Skeletal muscle tissue (tissue), 4 donors: ENCODE measurements around the gene DPF3. TPM values are rescaled to one million over a fixed set of nuclear protein-coding genes. Genes with fewer than 3 reads are reported as not detected.

Experiments
- H3K27ac ChIP-seq: one replicate; pipeline ENCODE4 v1.7.0; 2013; ENCODE audit warnings: mild to moderate bottlenecking, low read depth, low read length, inconsistent platforms
- H3K27me3 ChIP-seq, 3 donors: one replicate each; pipeline ENCODE4 v1.7.0; 2013; ENCODE audit warnings: low read length in 3 of 3; ENCODE audit not compliant: control insufficient read depth in 3 of 3, insufficient read depth in 3 of 3
- H3K36me3 ChIP-seq, 3 donors: one replicate each; pipeline ENCODE4 v1.7.0; 2013; ENCODE audit warnings: low read length in 3 of 3; ENCODE audit not compliant: control insufficient read depth in 3 of 3, insufficient read depth in 3 of 3
- H3K4me1 ChIP-seq, 3 donors: one replicate each; pipeline ENCODE4 v1.7.0; 2013; ENCODE audit warnings: low read length in 3 of 3, mild to moderate bottlenecking in 3 of 3; ENCODE audit not compliant: control insufficient read depth in 3 of 3, insufficient read depth in 3 of 3
- H3K4me3 ChIP-seq, 3 donors: one replicate each; pipeline ENCODE4 v1.7.0; 2013; ENCODE audit warnings: low read length in 3 of 3
- H3K9ac ChIP-seq, 3 donors: one replicate each; pipeline ENCODE4 v1.7.0; 2013; ENCODE audit warnings: low read length in 3 of 3, mild to moderate bottlenecking in 3 of 3, moderate library complexity in 2 of 3, low read depth in 1 of 3
- H3K9me3 ChIP-seq, 3 donors: one replicate each; pipeline ENCODE4 v1.7.0; 2013; ENCODE audit warnings: low read length in 3 of 3; ENCODE audit not compliant: control insufficient read depth in 3 of 3
- total RNA-seq: library from RNA; depleted of rRNA; stranded (reverse); fragments of >200 nt; gene quantifications from one replicate; pipeline ENCODE4 v1.2.3, GENCODE V29; 2014
- donor health status: Osteomylitis.

Gene DPF3
- total RNA-seq, 1 donor from 2014 or later = 1.6 TPM

DNA sequence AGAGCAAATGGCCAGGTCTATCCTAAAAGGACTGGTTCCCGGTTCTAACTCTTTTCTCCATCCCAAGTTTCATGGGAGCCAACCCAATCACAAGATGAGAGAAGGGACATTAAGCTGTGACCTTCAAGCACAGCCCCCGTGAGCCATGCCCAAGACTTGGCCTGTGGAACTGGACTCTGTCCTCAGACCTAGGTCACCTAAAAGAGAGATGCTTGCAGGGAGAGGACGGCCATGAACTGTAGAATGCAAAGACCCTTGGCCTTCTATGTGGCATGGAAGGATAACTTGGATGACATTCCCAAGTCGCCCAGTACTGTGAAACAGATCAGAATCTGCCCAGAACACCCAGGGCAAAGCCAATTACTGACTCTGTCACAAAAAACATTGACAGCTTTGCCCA, 263.5 kb downstream of the DPF3 start:
- Histone ChIP-seq H3K4me1 (peaks cover 13 to 24% (median 23%) of the 10 kb centered on the region in 3 donors), H3K4me3 (no peak overlapping the region), H3K9me3 (peaks cover 0 to 1% (median 0%) of the 10 kb centered on the region in 3 donors), H3K36me3 (peaks cover 0 to 5% (median 0%) of the 10 kb centered on the region in 3 donors), H3K9ac (no peak overlapping the region), H3K27me3 (no peaks in the 10 kb centered on the region), H3K27ac (no peak overlapping the region)

GRCh38 chr14:72629534-72629933, 264.4 kb downstream of the DPF3 start:
- H3K9ac ChIP-seq = no peak overlapping the region
- H3K36me3 ChIP-seq = peaks cover 0 to 5% (median 0%) of the 10 kb centered on the region in 3 donors
- no peak overlapping the region for H3K4me3 ChIP-seq
- H3K9me3 ChIP-seq = peaks cover 0 to 1% (median 0%) of the 10 kb centered on the region in 3 donors
- H3K27me3 ChIP-seq = no peaks in the 10 kb centered on the region
- H3K27ac ChIP-seq = no peak overlapping the region
- peaks cover 9 to 16% (median 14%) of the 10 kb centered on the region in 3 donors for H3K4me1 ChIP-seq

DNA sequence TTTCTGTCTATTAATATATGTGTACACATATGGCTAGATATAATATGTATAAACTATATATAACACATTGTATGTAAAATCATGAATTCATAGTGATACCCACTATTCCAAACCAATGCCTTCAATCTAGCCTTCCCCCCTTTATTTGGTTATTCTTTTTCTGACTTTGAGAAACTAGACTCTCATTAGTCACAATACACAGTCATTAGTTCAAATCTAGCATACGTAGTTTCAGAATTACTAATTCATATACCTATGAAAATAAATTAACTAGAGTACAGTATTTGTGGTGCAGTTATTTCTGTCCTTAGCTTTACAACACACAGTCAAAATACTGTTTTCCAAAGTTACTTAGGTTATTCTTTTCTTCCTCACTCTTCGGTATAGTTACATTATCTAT, 268.2 kb downstream of the DPF3 start:
- no peaks in the 10 kb centered on the region for H3K4me1 ChIP-seq
- peaks cover 0 to 5% (median 0%) of the 10 kb centered on the region in 3 donors for H3K36me3 ChIP-seq
- H3K27me3 ChIP-seq = no peaks in the 10 kb centered on the region
- no peak overlapping the region for H3K4me3 ChIP-seq
- no peak overlapping the region for H3K27ac ChIP-seq
- H3K9me3 ChIP-seq = peaks cover 0 to 1% (median 0%) of the 10 kb centered on the region in 3 donors
- H3K9ac ChIP-seq = no peak overlapping the region

DNA sequence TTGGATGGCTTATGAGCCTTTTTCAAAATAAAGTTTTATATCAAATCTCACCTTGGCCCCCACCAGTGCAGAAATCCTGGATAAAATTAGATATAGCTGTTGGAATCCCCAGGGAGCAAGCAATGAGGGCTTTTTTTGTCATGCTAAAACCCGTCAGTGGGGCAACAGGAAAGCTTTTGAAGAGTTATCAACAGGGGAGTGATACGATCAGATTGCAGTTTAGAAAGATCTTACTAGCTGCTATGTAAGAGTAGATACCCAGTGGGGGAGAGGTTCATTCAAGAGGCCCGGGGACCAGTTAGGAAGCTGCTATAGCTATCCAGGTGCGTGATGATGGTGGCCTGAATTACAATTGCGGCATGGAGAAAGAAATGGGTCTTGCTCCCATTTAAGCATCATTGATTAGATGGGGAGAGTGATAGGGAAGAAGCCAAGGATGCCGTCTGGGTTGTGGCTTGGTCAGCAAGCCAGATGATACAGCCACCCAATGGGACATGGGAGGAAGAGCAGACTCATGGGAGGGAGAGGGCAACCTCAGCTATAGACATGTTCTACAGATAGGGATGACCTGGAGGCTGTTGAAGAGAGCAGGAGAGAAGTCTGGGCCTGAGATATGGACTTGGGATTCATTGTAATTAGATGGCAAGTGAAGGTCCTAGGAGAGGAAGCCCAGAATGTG, 272.4 kb downstream of the DPF3 start:
- Histone ChIP-seq H3K27me3 (no peaks in the 10 kb centered on the region), H3K9me3 (peaks cover 0 to 1% (median 0%) of the 10 kb centered on the region in 3 donors), H3K4me3 (no peak overlapping the region), H3K4me1 (peaks cover 20 to 30% (median 29%) of the 10 kb centered on the region in 3 donors), H3K27ac (no peak overlapping the region), H3K36me3 (peaks cover 0 to 4% (median 0%) of the 10 kb centered on the region in 3 donors), H3K9ac (no peak overlapping the region)

DNA sequence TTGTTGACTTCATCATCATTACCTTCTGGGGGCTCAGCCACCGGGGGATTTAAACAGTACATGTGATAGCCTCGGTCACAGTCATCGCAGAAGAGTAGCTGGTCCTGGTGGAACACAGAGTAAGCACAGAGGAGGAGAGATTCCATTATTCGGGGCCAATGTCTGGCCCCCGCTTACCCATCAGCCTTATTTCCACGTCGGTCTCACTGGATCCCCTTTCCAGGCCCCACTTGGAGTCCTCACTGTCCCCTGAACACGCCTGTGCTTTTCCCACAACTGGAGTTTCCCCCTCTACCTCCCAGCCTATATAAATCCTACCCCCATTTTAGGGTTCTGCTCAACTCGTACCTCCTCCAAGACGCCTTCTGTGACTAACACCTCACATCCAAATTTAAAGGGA, 274.0 kb downstream of the DPF3 start:
- no peak overlapping the region for H3K27ac ChIP-seq

DNA sequence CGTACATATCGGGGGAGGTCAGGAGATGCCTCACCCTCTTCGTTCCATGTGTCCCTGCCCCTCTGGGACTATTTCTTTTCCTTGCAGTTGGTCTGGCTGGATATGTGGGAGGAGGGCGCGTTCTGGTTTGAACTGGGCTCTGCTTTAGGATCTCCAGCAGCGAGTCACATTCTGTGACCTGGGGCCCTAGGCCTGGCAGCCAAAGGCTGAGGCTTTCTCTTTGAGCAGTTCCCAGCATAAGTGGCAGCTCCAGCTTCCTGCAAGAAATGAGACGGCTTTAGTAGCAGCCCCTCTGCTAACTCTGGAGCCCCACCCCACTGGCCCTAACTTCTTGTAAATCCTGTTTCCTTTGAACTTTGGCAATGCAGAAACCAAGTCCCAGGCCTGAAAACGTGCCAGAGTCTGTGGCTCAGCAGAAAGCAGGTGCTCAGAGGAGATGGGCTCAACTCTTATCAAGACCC, 274.8 kb downstream of the DPF3 start:
- no peaks in the 10 kb centered on the region for H3K27me3 ChIP-seq
- H3K27ac ChIP-seq = peak overlapping the region; percentile 88
- H3K4me1 ChIP-seq = peaks cover 40 to 51% (median 45%) of the 10 kb centered on the region in 3 donors
- H3K36me3 ChIP-seq = peaks cover 0 to 4% (median 0%) of the 10 kb centered on the region in 3 donors
- no peak overlapping the region for H3K4me3 ChIP-seq
- no peaks in the 10 kb centered on the region for H3K9me3 ChIP-seq
- H3K9ac ChIP-seq = no peak overlapping the region

More for the DNA sequence above, 274.0 kb downstream of the DPF3 start:
- Histone ChIP-seq H3K36me3 (peaks cover 0 to 4% (median 0%) of the 10 kb centered on the region in 3 donors), H3K27me3 (no peaks in the 10 kb centered on the region), H3K4me1 (peaks cover 35 to 46% (median 41%) of the 10 kb centered on the region in 3 donors), H3K9ac (no peak overlapping the region), H3K4me3 (no peak overlapping the region), H3K9me3 (no peaks in the 10 kb centered on the region)

- H3K36me3 ChIP-seq = peaks cover 0 to 4% (median 0%) of the 10 kb centered on the region in 3 donors
- H3K4me1 ChIP-seq = peaks cover 47 to 58% (median 52%) of the 10 kb centered on the region in 3 donors
- peak overlapping the region in 1 of 3 donors; percentile 80 for H3K9ac ChIP-seq
- H3K27ac ChIP-seq = peak overlapping the region; percentile 88
- no peaks in the 10 kb centered on the region for H3K9me3 ChIP-seq
- H3K27me3 ChIP-seq = no peaks in the 10 kb centered on the region
- H3K4me3 ChIP-seq = no peak overlapping the region
Measured at GRCh38 chr14:72618424-72618823, 275.5 kb downstream of the DPF3 start.

DNA sequence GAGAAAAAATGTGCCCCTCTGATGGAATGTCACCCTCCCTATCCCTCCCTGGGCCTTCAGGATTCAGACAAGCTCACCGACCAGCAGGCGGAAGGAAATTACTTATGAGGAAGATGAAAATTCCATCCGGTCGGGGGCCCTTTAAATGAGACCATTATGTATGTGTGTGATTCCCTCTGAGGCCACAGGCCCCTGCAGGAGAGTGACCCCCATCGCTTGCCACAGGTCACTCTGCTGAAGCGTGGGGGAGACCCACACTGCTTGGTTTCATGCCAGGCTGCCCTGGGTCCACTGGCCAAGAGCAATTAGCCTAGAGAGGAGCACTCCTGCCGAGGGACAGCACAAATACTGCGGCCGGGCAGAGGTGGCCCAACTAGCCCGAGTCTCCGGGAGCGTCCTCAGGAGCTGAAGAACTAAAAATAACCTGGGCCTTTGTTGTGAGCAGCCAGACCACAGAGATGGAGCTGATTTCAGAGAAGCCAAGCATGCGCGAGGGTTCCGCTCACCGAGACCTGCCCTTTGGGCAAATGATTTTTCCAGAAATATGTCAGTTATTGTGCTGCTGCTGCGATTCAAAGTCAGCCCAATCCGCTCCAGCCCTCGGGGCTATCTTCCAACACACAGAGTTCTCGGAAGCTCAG, 276.4 kb downstream of the DPF3 start:
- Histone ChIP-seq H3K4me3 (peak overlapping the region; percentile 25 to 61 (median 38)), H3K36me3 (peaks cover 0 to 4% (median 0%) of the 10 kb centered on the region in 3 donors), H3K27me3 (no peaks in the 10 kb centered on the region), H3K27ac (peak overlapping the region; percentile 88), H3K9ac (peak overlapping the region; percentile 59 to 80 (median 79)), H3K4me1 (peaks cover 56 to 67% (median 61%) of the 10 kb centered on the region in 3 donors), H3K9me3 (no peaks in the 10 kb centered on the region)

DNA sequence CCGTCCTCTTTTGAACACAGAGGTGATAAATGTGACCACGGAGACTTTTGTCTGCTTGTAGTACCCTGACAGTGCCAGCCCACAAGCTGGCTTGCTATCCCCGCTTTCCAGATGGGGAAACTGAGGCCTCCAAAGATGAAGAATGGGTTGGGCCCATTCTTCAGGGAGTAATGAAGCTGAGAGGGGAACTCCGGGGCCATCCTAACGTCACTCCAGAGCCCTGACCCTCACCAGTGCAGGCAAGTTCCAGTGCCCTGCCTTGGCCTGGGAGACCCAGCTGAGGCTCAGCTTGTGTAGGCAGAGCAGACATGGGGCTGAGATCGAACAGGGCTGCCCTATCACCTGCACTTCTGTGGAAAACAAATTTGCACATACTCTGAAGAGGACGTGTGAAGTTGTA, 277.1 kb downstream of the DPF3 start:
- Histone ChIP-seq H3K9ac (peak overlapping the region in 1 of 3 donors; percentile 59), H3K36me3 (peaks cover 0 to 4% (median 0%) of the 10 kb centered on the region in 3 donors), H3K27ac (peak overlapping the region; percentile 88), H3K4me1 (peaks cover 63 to 74% (median 64%) of the 10 kb centered on the region in 3 donors), H3K4me3 (no peak overlapping the region), H3K9me3 (no peaks in the 10 kb centered on the region), H3K27me3 (no peaks in the 10 kb centered on the region)

GRCh38 chr14:72616294-72616693, 277.6 kb downstream of the DPF3 start:
- H3K36me3 ChIP-seq = peaks cover 0 to 4% (median 0%) of the 10 kb centered on the region in 3 donors
- no peaks in the 10 kb centered on the region for H3K9me3 ChIP-seq
- H3K4me1 ChIP-seq = peaks cover 64 to 79% (median 68%) of the 10 kb centered on the region in 3 donors
- peak overlapping the region; percentile 88 for H3K27ac ChIP-seq
- H3K27me3 ChIP-seq = no peaks in the 10 kb centered on the region
- no peak overlapping the region for H3K9ac ChIP-seq
- no peak overlapping the region for H3K4me3 ChIP-seq
